ENCODE measurements around the gene RTN1. TPM values are rescaled to one million over a fixed set of nuclear protein-coding genes. Genes with fewer than 3 reads are reported as not detected.

The RTN1 gene
- total RNA-seq, 1 donor from 2014 or later: not detected

DNA sequence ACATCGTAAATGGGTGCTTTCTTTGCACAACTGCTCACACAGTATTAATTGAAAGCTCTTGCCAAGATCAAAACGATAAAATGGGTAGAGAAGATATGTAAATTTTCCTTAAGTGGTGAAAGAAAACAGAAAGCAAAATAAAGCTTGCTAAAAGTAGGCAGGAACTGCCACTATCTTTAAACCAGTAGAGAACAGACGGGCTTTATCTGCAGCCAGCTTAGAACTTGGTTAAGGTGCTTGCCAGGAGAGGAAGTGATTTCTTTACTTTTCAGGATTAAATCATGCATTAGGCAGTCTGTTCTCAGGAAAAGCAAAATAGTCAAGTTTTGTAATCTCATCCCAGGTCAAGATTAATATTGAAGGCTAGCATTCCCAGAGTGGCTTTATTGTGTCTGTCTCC, 237.1 kb downstream of the RTN1 start:
- intact Hi-C loops (cut with micrococcal nuclease): loop anchor here (2.0 kb wide), 1 partner anchor 55 kb away; no protein-coding TSS in a partner anchor

DNA sequence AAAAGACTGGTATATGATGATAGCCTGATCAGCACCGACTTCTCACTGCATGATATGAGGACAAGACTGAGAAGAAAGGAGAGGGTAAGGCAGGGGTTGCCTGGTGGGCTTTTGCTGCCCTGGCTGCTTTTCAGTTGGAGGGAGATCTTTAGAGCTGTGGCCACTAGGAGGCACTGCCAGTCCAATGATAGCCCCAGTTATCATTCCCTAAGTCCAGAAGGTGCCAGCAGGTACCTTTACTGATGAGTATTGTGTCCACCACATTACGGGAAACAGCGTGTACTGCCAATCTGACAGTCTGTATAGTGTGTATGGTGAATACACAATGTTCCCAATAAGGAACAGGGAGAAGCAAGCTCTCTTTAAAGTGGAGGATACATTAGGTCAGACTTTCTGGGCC, 238.2 kb downstream of the RTN1 start:
- intact Hi-C loops (cut with micrococcal nuclease): loop anchor here (1.0 to 2.0 kb wide), 2 partner anchors 56 to 552 kb away; no protein-coding TSS in a partner anchor

DNA sequence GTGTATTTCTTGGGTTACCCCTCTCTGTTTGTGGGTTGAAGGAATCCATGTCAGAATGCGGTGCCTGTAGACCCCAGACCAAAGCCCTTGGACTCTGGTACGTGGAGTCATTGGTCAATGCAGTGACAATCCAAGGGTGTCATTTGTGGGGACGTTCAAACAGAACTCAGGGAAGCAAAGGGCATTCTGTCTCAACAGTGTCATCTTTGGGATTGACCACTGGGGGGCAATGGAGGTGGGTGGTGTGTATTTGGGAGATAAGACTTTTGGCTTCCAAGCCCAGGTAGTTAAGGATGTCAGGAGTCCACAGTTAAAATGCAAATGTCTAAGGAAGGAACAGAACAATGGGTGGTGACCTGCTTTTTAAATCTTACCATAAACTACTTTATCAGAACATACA, 239.3 kb downstream of the RTN1 start:
- intact Hi-C loops (cut with micrococcal nuclease): no loop called here

DNA sequence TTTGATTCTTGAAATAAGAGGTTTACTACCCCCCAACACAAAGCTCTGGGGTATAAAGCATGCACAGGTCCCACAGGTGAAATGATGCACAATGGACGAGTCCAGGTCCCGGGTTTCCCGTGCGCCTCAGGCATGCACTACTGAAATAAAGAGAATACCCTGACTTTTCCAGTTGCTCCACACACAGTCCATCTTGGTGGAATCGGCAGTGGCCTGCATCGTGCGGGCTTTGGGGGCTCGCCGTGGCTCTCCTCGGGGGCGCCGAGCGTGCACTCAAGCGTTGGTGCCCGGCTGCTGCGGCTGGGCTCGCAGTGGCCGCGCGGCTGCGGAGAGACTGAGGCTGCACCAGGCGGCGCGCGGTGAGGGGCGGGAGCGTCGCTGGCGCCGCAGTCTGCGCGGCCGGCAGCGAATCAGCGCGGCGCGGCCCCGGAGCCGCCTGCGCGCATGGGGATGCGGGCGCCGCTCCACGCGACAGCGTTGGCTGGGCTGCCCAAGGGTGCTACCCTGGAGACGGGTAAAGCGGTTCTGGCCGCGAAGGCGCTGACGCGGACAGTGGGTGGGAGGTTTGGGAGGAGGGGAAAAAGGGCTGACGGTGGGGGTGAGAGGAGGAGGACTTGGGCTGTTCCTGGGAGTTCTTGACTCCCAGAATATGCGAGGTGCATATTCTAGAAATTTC, 240.2 kb downstream of the RTN1 start:
- intact Hi-C loops (cut with micrococcal nuclease): no loop called here

DNA sequence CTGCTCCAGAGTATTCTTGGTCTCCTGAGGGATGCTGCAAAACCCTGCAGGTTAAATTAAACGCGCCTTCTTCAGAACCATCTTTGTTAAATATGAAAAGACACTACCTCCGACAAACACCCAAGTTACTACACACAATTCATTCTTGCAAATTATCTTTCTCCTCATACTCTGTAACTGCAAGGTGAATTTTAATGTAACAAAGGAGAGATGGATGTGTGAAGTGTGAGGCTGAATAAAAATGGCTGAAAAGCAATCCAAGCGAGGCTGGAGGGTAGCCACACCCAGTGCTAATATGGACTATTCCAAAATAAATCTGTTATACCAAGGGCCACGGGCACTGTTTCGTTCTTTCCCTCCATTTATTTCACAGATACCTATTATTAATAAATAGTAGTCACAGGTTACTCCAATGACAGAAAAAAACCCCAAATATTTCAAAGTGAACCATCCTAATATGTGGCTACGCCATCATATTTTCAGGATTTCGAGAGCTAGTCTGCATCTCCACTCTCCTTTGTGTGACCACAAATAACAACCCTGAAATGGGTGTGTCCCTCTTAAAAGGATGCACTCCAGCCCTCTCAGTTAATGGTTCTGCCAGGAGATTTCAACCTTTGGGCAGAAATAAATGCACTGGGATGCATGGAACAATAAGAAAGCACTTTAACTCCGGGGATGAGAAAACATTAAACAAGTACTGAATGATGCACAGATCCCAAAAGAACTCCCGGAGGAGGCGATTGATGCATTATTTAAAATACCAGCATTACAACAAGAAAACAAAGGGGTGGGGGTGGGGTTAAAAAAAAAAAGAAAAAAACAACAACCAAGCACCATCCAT, 240.9 kb downstream of the RTN1 start:
- intact Hi-C loops (cut with micrococcal nuclease): no loop called here

DNA sequence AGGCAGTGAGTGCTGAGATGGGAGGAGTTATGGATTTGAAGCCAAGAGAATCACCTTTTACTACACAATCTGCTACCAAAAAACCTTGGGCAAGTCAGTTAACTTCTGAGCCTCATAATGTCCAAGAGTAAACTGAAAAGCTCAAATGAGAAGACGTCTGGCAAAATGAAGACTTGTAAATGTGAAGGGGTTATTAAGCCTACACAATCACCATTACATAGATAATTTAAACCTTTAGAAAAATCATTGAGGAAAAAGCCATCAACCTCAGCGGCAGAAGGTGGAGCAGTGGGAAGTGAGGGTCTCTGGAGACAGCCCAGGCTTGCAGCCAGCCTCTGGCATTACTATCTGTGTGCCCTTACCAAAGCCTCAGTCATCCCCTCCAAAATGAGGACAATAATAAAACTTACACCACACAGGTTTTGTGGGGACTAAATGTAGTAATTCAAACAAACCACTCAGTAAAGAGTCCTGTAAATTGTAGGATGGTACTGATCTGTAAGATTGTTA, 243.5 kb downstream of the RTN1 start:
- intact Hi-C loops (cut with micrococcal nuclease): no loop called here

DNA sequence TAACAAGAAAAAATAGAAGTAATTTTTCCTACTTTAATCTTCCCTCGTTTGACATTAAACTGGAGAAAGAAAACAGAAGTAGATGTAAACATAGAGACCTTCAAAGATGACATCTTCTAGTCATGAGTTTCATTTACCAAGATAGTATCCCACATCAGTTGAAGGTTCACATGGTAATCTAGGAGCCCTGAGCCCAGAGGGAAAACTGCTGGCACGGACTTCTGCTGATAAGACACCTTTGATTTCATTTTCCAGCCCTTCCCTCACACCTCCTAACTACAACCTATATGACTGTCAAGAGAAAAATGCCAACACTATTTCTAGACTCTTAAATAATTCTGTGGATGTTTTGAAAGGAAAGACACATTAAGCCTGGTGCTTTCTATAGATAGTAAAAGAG, 247.9 kb downstream of the RTN1 start:
- intact Hi-C loops (cut with micrococcal nuclease): no loop called here

DNA sequence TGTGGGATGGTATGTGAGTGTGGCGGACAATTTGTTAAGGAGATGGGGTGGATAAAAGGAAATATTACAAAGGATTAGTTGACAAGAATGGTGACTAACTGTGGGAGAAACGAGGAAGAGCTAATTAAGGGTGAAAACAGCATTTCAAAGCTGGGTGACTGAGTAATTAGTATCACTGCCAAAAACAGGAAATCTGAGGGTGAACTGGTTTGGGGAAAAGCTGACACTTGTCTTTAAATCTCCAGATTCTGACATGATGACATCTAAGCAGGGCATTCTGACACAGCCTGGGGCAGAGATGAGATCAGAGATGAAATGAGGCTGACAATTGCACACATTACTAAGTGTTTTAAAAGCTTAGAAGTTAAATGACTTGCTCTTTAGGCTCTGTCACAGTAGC, 251.5 kb downstream of the RTN1 start:
- intact Hi-C loops (cut with micrococcal nuclease): no loop called here

DNA sequence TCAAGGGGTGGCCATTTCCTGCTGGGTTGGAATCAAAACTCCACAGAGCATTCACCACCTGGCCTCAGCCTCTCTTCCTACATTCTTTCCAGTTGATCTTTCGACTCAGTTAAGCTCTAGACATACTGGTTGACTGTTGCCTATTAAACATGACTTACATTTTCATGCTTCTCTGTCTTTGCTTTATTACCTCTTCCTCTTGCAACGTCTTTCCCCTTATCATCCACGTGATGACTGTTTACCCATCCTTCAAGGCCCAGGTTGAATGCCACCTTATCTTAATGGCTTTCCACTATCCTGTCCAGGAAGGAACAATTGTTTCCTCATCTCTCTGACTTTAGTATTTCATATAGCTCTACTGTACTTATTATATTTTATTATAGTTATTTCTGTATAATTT, 269.5 kb downstream of the RTN1 start:
- intact Hi-C loops (cut with micrococcal nuclease): no loop called here

DNA sequence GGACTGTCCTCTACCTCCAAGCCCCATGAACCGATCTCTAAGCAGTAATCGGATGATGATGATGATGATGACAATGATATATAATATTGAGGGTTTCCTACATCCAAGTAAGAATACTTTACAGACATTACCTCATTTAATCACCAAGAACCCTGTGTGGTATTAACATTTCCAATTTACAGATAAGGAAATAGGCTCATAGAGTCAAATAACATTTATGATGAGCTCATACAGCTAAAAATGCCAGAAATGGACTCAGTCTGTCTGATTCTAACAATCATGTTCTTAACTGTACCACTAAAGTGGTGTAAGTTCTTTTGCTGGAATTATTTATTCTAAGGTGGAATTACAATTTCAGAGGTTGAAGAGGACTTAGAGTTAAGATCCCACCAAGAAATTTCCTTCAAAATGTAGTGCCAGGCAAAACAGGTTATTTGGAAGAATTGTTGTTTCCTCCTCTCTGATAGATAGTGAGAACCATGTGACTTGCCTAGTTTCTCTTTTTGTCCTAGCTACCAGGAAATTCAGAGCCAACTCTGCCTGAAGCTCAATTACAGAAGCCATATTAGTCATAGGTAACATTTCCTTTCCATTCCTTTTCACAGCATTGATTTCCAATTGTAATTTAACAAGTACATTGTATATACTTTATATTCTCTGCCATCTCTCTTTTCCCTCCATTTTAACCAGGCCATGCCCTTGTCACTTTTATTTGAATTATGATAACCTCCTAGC, 270.2 kb downstream of the RTN1 start:
- intact Hi-C loops (cut with micrococcal nuclease): no loop called here

DNA sequence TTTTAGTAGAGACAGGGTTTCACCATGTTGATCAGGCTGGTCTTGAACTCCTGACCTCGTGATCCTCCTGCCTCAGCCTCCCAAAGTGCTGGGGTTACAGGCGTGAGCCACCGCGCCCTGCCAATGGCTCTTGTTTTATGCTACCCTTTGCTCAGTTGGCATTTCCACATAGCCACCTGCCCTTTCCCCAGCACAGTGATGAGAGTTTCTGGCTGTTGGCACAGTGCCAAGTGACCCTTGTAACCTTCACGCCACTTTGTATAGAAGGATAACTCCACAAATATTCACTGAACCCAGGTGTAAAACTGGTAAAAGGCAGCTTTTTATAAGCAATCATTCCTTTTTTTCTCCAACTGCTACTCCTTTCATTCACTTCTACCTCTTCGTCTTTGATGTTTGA, 275.5 kb downstream of the RTN1 start:
- intact Hi-C loops (cut with micrococcal nuclease): no loop called here

DNA sequence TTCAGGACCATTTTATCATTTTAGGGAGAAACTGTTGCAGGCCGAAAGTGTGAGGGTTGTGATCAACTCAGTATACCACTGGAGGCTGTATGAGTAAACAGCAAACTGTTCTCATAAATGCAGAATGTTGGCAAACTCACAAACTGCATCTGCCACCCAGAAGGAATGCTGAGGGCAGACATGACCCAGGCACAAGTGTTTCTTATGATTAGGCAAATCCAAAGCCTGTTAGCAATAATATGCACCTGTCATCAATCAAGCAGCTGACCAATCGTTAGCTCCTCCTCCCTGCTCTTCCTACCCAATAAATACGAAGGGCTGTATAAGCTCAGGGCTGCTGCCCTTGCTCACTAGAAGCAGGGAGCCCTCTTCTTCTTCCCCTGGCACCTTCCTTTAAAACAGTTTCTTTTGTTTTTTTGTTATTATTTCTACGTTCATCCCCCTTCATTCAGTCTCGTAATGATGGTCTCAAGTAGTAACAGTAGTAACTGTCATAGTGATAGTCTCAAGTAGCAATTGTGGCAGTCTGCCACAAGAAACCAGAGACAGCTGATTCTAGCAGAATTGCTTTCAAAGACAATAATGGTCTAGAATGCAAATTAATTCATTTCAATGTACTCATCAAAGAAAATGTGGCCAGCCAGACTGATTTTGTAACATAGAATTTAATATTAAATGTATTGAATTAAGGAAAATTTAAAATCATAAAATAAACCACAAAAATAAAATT, 278.8 kb downstream of the RTN1 start:
- intact Hi-C loops (cut with micrococcal nuclease): no loop called here

DNA sequence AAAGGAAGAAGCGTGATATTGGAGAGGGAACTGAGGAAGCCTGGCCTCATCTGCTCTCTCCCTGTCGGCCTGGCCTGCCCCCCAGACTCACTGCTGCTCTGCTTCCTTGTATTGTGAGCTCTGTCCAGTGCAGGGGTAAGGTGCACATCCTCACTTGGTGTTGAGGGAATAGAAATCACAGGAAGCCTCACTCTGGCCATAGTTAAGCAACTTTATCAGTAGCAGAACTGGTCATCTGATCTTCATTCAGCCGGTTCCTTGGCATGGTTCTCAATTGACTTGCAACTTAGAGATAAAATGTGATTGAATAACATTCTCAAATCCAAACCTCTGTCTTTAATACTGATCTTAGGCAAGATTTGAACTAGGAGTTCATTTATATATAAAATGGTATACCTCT, 282.5 kb downstream of the RTN1 start:
- intact Hi-C loops (cut with micrococcal nuclease): no loop called here

DNA sequence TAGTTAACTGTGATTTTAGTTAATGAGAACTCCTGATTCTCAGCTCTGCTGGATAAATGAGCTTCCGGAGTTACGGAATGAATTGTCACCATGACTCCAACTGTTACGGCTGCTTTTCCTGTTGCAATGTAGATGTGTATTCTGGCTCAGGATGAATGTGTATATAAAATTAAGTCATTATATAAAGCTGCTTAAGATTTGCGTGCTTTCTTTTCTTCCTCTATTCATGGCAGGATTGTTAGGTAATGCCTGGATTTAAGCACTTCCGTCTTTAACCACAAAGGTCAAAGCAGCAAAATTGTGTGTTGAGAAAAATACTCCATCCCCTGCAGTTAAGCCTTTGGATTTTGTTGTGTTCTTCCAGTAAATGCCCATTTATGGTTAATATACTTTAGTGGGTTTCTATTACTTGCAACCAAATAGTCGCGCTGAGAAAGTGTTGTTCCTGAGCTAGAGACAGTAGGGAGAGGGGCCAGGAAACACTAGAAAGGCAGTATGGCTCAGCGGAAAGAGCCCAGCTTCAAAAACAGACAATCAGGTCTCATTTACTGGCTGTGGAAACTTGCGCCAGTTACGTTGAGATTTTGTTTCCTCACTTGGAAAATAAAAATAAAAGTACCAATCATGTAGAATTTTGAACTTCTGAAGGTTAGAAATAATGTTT, 284.6 kb downstream of the RTN1 start:
- intact Hi-C loops (cut with micrococcal nuclease): no loop called here

DNA sequence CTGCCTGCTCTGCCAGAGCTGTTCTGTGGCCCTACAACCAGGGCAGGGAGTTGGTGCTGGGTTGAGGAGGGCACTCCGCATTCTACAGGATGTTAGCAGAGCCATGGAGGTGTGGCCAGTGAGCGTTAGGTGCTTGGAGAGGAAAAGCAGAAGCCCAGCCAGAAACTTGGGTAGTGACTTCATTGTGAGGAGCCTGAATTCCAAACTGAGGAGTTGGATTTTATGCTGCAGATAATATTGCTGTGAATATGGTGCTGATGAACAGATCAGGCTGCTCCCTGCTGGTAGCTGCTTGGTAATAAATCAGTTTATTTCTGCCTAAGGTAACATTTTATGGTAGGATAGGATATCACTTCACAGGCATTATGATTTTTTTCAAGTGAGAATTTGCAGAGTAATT, 286.8 kb downstream of the RTN1 start:
- intact Hi-C loops (cut with micrococcal nuclease): no loop called here

DNA sequence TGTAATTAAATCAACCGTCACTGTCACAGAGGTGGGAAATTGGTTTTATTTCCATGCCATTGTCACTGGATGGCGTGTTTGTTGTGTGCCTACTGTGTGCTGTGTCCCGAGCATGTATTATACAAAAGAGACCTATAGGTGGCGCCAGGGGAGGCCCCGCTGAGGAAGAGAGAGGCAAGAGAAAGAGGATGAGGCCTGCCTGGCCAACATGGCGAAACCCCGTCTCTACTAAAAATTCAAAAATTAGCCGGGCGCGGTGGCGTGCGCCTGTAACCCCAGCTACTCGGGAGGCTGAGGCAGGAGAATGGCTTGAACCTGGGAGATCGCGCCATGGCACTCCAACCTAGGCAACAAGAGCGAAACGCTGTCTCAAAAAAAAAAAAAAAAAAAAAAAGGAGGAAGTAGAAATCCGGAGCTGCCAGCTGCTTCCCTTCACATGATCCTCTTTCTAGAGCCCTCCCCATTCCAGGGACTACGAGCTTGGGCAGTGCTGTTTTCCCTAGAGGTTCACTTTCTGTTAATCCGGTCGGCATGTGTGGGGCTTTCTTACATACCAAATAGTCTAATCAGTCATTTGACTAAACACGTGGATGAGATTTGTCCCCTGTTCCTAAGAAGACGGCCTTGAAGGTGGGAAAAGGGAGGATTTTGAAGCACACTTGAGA, 287.6 kb downstream of the RTN1 start:
- intact Hi-C loops (cut with micrococcal nuclease): no loop called here

DNA sequence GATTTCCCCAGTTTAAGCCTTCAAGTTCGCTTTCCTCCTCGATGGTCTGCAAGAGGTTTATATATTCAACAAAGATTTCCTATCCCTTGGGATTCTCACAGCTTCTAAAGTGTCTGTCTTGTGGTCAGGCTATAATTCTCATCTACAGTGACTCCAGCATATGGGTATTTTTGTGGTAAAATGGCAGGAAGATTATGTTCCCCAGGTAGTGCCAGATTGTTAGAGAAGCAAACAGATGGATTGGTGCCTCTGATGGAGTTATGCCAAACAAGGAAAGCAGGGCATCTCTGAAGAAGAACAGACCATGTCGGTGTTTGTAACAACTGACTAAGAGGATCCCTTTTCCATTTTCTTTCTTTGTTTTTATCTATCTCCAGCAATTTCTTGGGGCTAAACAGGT, 288.4 kb downstream of the RTN1 start:
- intact Hi-C loops (cut with micrococcal nuclease): no loop called here

DNA sequence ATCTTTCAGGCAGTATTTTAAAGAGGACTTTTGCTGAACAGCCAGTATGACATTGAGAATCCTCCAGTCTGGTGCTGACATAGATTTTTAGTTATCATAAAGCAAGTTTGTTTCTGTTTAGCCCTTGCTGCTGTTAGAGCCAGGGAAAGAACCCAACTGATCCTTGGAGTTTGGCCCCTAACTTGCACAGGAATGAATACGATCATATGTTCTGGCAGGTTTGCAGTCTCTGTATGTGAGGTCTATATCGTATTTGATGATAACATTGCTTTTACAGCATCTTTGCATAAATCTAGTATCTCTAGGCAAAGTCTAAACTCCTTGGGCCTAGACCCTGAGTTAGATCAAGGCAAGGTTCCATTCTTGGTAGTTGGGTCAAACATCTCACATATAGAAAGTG, 289.7 kb downstream of the RTN1 start:
- intact Hi-C loops (cut with micrococcal nuclease): no loop called here

DNA sequence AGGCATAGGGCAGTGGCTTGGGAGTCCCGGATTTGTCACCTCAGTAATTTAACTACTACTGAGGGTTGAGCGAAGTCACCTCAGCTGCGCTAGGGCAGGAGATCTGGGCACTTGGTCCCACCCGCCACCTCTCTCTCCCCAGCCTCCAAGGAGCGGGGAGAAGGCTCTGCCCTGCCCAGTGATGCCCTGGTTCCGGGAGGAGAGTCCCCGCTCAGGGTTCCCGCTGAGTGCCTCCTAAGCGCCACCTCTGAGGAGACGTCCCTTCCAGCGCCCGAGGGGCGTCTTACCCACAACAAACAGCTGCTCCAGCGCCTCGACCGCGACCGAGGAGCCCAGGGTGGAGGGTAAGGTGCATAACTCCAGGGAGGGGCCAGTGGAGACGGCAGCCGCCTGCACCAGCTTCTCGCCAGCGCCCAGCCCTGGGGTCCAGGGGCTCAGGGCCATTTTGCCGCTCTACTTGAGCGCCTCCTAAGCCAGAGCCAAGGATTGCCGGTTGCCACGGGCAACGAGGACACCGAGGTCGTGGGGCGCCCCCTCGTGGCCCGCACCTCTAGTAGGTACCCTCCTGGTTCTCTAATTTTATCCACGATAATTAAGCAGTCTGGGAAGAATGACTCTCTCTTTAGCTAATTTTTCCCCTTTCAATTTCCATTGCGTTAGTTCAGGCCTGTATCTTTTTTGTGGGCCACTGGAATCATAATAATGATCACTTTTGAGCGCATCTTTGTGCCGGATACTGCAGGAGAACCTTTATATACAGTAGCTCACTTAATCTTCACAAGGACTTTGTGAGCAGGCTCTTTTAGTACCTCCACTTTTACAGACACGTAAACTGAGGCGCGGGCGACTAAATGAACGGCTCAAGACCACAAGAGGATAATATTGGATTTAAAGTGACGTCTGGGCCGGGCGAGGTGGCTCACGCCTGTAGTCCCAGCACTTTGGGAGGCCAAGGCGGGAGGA, 294.0 kb downstream of the RTN1 start, which contains the start of gene CCDC175:
Gene CCDC175, minus strand, starts transcription at position 481 of the 963 bp plus-strand sequence. Its CDS starts 37 bp downstream, at position 444.
- intact Hi-C loops (cut with micrococcal nuclease): loop anchor here (1.0 kb wide), 7 partner anchors 69 to 1075 kb away; partner anchors contain the start of genes DAAM1, JKAMP and L3HYPDH

Data from T-helper 1 cell treated with Interleukin-12 subunit alpha and Interleukin-12 subunit beta and Interleukin-4 antibody, amounts not matched to agents 30 ng/mL and 1 ng/mL, for 36 hours (primary cell).